Activated CD8-positive, alpha-beta memory T cell treated with anti-CD3 and anti-CD28 coated beads, Interleukin-2, amount 50 U/mL, for 1 hour (primary cell): Measurements from ENCODE around the gene CCDC157.
"Not testable (repeated sequence)": the region's sequence is repeated elsewhere in the genome, so short reads cannot be mapped to it uniquely, and the experiment has no call there.

Experiments used
- DNase-seq: peaks from one replicate; pipeline ENCODE4 v3.0.0-alpha.2; 2020; ENCODE audit errors: extremely low read depth

Gene CCDC157

GRCh38 chr22:30390974-30391691, 34.3 kb downstream of the CCDC157 start:
- peak; percentile 62 for DNase-seq

DNA sequence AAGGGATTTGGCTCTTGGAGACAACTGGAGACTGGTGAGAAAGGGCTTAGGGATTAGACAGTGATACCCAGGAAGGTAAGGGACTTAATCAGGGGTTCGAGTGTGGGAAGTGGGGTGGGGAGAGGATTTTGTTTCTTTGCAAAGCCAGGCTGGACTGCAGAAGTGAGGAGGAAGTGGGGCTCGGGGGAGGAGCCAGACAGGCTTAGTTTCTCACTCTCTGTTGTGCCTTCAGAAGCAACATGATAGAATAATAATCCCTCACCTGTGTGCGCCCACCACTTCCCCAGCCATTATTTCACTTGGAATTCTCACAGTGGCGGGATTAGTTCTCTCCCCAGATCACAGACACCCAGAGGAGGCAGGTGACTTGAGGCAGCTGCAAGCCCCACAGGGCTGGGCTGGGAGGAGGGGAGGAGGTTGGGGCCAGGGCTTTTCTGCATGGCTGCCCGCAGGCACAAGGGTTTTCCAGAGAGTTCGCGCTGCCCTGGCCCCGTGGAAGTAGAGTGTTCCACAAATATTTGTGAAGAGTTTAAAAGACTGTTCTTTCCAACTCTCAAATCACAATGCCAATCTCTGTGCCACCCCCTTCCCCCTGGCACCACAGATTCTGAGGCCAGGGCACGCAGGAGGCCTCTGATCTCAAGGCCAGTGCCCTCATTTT, 36.0 kb downstream of the CCDC157 start:
- DNase-seq, result no peak

GRCh38 chr22:30393322-30393680, 36.5 kb downstream of the CCDC157 start:
- no peak for DNase-seq

GRCh38 chr22:30393885-30394284, 37.1 kb downstream of the CCDC157 start:
- no peak for DNase-seq

DNA sequence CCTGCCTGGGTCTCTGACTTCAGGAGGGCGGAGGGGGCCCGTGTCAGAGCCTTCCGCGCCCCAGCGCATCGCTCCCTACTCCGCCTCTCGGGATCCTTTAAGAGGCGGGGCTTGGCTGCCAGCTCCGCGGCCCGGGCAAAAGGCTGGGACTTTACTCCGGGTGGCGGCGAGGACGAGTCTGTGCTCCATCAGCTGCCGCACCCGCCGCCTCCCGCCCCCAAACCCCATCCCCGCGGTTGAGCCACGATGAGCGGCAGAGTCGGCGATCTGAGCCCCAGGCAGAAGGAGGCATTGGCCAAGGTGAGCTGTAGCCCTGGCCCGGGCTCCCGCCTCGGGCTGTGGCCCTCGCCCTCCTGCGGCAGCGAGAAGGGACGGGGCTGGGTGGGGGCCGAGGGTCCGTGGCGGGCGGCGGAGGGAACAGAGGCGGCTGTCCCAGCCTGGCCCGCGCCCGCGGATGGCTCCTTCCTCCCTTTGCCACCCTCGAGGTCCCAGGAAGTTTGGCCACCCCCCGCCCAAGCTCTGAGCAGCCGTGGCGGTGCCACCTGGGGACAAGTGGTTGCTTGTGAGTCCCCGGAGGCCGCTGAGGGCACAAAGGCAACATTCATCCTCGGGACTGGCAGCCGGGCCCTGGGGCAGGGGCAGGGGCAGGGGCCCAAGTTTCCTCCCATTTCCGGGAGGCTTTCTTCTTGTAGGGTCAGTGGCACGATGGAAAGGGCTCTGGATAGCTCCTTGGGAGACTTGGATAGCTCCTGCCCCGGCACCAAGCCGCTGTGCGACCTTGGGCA, 40.3 kb downstream of the CCDC157 start, which contains the start of gene SEC14L2:
Gene SEC14L2 (plus strand): TSS at position 148 of the 785 bp plus-strand sequence. CDS start 99 bp downstream, at position 247.
- peak; percentile 38 for DNase-seq

- no peak for DNase-seq
These were observed 41.1 kb downstream of the CCDC157 start for GRCh38 chr22:30397656-30398635.

- no peak for DNase-seq
These were observed 42.2 kb downstream of the CCDC157 start for GRCh38 chr22:30398685-30399680.

GRCh38 chr22:30399718-30400117, 42.9 kb downstream of the CCDC157 start:
- no peak for DNase-seq

GRCh38 chr22:30400159-30400558, 43.4 kb downstream of the CCDC157 start:
- no peak for DNase-seq

DNA sequence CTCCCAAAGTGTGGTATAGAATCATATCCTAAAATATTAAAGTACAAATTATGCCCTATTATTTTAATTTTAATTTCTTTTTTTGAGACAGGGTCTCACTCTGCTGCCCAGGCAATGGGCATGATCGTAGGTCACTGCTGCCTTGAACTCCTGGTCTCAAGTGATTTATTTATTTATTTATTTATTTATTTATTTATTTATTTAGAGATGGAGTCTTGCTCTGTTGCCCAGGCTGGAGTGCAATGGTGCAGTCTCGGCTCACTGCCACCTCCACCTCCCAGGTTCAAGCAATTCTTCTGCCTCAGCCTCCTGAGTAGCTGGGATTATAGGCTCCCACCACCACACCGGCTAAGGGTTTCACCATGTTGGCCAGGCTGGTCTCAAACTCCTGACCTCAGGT, 44.2 kb downstream of the CCDC157 start:
- DNase-seq, result not testable (repeated sequence)

- no peak for DNase-seq
These were observed 45.4 kb downstream of the CCDC157 start for GRCh38 chr22:30402028-30402765.

DNA sequence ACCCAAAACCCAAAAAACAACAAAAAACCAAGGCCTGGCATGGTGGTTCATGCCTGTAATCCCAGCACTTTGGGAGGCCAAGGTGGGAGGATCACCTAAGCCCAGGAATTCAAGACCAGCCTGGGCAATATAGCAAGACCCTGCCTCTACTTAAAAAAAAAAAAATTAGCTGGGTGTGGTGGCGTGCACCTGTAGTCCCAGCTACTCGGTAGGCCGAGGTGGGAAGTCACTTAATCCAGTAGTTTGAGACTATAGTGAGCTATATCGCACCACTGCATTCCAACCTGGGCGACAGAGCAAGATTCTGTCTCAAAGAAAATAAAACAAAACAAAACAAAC, 45.9 kb downstream of the CCDC157 start:
- DNase-seq, result not testable (repeated sequence)

DNA sequence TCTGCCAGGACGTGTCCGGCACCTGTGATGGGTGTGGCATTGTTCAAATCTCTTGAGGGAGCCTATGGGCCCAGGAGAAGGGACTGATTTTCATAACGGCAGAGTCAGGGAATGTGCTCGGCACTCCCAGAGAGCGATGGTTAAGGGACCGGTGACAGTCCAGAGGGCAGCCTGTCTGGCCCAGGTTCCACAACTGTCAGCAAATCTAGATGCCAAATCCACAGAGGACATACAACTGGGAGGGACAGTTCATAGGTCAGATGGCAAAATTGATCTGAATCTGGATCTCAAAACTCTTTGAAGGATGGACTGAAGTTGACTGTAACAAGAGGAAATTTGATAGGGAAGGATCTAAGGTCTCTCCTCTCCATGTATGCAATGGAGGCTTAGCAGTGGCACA, 47.5 kb downstream of the CCDC157 start:
- DNase-seq, result no peak

GRCh38 chr22:30405731-30406130, 48.9 kb downstream of the CCDC157 start:
- DNase-seq, result no peak

GRCh38 chr22:30406400-30406799, 49.6 kb downstream of the CCDC157 start:
- DNase-seq, result no peak

DNA sequence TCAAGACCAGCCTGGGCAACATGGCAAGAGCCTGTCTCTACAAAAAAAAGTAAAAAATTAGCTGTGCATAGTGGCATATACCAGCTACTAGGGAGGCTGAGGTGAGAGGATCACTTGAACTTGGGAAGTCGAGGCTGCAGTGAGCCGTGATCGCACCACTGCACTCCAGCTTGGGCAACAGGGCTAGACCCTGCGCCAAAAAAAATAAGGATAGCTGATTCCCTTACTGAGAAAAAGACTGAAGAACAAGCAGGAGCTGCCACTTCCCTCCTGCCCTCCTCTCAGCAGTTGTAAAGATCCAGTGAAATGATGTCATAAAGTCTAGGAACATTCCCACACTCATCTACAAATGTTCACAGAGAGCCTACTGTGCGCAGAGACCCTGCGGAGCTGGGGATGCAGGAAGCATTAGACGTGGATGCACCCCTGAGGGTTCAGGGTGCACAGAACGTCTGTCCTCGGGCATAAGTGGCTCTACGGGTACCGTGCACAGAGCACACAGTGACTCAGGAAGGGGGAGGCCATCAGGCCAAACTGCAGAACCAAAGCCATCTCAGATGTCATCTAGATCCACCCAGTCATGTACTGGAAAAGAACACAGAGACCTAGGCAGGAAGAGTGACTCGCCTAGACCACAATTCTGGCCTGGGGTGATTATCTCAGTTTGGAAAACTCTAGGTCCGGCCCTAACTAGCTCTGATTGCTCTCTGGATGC, 51.7 kb downstream of the CCDC157 start:
- no peak for DNase-seq

DNA sequence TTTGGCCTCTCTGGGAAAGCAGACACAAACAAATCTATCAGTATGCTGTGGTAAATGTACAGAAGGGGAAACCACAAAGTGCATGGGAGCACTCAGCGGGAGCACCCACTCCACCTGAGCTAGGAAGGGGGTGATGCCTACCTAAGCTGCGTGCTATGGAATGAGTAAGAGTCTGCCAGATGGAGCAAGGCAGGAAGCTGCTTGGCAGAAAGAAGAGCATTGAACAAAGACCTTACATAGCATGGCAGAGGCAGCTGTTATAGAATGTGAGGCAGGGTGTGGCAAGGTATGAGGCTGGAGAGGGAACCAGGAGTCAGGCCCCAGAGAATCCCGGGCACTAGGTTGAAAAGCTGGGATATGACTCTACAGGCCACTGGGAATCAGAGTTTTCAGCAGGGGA, 55.0 kb downstream of the CCDC157 start:
- no peak for DNase-seq

GRCh38 chr22:30413001-30413400, 56.2 kb downstream of the CCDC157 start:
- DNase-seq, result no peak
